GM19193 (cell line): ENCODE results near the gene GAK.

ENCODE experiments used
- POLR2A ChIP-seq: IDR thresholded peaks from 4 replicates; pipeline ENCODE4 v1.6.1; 2011; ENCODE audit not compliant: insufficient read depth, insufficient read length; ENCODE audit errors: extremely low read depth

Gene GAK

DNA sequence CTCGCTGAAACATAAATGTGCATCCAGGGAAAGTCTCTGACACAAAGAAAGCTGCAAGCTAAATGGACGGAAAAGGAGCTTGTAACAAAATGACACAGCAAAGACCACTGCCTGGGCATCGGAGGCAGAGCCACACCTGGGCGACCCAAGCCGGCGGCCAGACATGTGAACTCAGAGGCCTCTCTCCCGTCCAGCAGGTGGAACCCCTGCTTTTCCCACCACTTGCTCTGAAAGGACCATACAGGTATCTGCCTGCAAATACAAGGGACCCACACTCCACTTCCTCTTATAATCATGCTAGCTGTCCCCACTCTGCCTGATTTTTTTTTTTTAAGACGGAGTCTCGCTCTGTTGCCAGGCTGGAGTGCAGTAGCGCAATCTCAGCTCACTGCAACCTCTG, 118.2 kb downstream of the GAK start:
- no peak for TF ChIP-seq POLR2A

DNA sequence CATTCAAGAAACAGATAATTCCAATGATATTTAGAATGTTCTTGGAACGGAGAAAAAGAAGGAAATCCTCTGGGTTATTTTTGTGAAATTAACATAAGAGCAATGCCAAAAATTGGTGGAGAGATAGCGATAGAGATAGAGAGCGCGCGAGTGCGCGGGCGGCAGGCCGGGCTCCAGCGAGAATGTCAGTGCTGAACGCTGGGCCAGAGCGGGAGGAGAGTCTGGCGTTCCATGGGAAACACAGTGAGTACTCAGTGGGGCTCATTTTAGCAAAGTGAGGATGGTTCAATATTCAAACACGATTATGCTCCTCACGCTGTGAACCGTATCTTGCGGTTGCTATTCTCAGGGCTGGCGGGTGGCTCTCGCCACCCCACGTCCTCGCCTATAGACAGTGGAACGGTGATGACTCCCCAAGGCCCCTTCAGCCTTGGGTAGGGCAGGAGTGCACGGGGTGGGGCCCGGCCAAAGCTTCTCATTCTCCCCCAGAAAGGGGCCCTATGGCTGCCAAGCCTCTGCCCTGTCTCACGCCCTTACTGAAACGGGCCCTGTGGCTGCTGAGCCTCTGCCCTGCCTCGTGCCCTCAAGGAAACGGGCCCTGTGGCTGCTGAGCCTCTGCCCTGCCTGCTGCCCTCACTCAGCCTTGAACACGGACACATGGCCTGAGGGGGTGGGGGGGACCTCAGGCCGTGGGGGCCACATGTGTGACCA, 123.1 kb downstream of the GAK start:
- no peak for TF ChIP-seq POLR2A

DNA sequence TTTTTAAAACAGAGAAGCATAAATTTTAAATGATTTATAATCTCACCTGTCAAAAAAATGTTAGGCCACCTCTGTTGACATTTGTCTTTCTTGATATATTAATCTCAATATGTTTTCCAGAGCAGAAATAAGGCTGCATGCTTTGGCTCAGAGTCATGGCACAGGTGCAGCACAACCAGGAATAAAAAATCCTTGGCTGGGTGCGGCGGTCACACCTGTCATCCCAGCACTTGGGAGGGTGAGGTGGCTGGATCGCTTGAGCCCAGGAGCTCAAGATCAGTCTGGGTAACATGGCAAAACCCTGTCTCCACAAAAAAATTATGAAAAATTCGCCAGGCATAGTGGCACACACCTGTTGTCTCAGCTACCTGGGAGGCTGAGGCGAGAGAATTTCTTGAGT, 124.3 kb downstream of the GAK start:
- TF ChIP-seq POLR2A = no peak

DNA sequence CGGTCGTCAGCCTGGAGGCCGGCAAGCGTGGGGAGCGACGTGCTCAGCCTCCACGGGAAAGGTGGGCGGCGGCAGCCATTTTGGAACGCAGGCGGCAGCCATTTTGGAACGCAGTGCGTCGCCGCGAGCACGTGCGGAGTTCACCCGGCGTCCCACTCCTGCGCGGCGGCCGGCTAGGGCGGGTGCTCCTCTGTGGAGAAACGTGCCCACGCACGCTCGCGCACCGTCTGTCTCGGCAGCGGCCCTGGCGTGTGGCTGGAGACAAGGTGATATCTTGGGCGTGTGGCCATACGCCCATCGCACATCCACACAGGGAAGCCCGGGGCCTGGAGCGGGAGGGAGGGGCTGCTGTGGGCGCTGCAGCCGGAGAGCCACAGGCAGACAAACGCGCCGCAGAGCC, 127.3 kb downstream of the GAK start:
- TF ChIP-seq POLR2A = no peak

DNA sequence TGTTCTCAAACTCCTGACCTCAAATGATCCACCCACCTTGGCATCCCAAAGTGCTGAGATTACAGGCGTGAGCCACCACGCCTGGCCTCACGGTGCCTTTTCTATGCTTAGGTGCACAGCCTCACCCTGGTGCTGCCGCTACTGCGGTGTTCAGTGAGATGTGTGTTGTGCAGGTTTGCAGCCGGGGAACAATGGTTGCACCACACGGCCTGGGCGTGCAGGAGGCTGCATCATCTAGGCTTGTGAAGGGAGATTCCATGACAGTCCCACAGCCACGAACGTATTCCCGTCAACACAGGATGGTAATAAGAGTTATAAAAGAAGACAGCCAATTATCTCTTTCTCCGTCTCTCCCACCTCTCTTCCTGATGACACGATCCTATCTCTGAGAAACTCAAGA, 128.2 kb downstream of the GAK start:
- TF ChIP-seq POLR2A = no peak

DNA sequence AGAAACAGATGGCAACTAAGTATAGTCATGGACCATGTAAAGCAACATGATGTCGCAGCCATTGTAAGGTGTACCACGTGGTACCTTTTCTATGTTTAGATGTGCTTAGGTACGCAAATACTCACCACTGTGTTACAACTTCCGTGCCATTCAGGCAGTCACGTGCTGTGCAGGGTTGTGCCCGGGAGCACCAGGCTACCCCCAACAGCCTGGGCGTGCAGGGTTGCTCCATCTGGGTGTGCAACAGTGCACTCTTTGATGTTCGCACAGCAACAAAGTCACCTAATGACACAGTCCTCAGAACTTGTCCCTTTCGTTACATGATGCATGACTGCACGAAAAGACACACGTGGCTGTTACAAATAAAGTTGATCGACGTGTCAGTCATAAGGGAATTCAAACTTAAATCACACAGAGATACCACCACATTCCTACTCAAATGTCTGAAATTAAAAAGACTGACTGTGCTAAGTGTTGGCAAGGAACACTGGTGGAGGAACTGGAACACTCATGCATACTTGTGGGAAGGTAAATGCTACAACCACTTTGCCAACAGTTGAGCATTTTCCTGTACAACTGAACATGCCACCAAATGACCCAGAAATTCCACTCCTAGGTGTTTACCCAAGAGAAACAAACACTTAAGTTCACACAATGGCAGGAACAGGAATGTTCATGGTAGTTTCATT, 130.5 kb downstream of the GAK start:
- TF ChIP-seq POLR2A = no peak
